NCI-H510A (cell line): Measurements from ENCODE around the gene SMPD3.

Source experiments
- DNase-seq: peaks from one replicate; lab custom pipeline; 2025; lab: John Stamatoyannopoulos, UW

SMPD3 gene

GRCh38 chr16:68404736-68405345, 43.5 kb downstream of the SMPD3 start:
- no peak for DNase-seq

DNA sequence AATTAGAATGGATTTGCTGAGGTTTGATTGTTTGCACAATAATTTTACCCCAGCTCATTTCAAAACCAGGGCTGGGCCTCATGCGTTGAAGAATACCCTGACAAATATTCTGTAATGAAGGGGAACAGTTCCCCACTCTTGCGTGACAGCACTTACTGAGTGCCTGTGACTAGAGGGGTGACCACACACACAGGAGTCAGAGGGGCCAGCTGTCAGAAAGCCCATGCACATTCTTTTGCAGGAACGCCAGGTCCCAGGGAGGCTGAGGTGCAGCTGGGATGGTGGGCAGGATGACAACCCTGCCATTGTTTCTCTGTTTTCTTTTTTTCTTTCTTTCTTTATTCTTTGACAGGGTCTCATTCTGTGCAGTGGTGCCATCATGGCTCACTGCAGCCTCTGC, 44.6 kb downstream of the SMPD3 start:
- no peak for DNase-seq

DNA sequence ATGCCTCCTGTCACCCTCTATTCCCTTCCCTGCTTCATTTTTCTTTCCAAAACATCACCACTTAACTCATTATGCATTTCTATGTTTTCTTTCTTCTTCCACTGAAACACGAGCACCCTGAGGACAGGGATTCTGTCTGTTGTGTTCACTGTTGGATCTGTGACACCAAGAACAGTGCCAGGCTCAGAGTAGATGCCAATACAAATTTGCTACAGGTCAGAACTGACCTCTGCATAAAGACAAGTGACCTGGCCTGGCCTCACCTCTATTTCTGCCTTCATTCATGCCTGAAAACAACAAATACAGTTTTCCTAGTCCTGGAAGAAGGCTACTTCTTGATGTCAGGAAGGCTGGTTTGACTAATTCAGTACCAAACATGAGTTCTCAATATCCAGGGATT, 45.1 kb downstream of the SMPD3 start:
- DNase-seq, result no peak

GRCh38 chr16:68402748-68403040, 45.6 kb downstream of the SMPD3 start:
- DNase-seq, result no peak

DNA sequence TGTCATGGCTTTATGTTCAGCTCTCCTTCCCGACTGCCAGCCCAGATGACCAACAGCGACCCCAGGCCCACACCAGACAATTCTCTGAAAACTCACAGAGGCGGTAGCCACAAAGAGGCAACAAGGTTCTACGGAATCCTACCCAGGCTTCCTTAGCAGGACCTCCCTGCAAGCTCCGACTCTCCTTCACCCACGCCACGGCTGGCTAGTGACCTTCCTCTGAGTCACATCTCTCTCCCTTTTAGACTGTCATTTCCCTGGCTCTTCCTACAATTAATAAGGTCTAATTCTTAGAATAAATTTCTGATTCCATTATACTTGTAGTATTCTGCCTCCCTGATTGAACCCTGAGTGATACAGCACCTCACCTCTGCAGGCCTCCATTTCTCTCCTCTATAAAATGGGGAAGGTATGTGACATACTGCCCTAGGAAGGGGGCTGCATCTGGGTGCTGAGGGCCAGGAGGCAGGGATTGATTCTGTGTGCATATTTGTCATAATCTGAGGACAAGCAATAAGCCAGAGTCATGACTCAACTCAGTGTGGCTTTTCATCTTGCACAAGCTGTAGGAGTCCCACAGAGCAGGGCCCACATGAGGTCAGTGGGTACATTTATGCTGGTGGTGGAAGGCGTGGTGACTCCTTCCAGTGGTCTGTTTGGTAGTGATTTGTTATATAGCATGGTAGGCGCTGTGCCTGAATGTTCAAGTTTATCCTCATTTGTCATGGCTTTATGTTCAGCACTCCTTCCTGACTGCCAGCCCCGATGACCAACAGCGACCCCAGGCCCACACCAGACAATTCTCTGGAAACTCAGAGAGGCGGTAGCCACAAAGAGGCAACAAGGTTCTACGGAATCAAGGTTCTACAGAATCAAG, 46.2 kb downstream of the SMPD3 start:
- no peak for DNase-seq

GRCh38 chr16:68400924-68401460, 47.3 kb downstream of the SMPD3 start:
- no peak for DNase-seq

GRCh38 chr16:68400083-68400923, 48.0 kb downstream of the SMPD3 start:
- DNase-seq, result no peak

GRCh38 chr16:68399456-68399855, 48.9 kb downstream of the SMPD3 start:
- no peak for DNase-seq

DNA sequence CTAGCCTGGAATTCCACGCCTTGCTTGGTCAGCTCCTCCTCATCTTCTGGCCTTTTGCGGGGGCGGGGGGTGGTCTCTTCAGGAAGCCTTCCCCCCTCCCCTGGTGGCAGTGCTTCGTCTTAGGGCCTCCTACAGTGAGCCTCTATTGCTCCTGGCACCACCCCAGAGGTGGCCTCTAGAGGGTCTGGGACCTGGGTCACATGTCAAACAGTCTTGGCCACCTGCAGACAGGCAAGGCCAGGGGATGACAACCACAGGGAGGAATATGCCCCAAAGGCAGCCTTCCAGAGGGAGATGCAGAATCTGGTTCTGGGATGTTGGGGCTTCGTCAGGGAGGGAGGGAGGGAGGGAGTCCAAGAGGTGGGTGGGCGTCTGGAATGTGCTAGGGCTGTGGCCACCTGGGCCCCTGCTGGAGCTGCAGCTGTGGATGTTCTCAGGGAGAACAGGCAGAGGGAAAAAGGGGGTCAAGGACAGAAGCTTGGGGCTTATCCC, 50.6 kb downstream of the SMPD3 start:
- DNase-seq, result no peak

- no peak for DNase-seq
Observed at GRCh38 chr16:68396481-68396880, 51.8 kb downstream of the SMPD3 start.

DNA sequence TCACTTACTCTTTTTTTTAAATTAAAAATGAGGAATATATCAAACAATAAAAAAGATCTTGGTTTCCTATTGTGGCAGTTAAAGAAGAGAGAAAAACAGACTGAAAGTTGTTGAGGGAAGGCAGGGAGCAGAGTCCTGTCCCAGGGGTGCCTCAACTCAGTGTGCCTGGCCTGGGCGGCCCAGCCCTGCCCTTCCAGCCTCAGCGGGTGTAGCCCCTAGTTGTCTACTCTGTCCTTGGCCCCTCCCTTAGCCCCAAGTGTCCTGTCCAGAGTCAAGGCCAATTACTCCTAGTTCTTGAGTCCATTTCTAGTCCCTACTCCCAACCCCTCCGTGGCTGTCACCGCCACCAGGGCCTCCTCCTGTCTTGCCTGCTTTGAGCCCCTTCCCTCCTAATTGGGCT, 52.5 kb downstream of the SMPD3 start:
- DNase-seq, result no peak

- no peak for DNase-seq
Observed at GRCh38 chr16:68395167-68395786, 53.0 kb downstream of the SMPD3 start.

GRCh38 chr16:68393333-68393732, 55.0 kb downstream of the SMPD3 start:
- DNase-seq, result no peak

DNA sequence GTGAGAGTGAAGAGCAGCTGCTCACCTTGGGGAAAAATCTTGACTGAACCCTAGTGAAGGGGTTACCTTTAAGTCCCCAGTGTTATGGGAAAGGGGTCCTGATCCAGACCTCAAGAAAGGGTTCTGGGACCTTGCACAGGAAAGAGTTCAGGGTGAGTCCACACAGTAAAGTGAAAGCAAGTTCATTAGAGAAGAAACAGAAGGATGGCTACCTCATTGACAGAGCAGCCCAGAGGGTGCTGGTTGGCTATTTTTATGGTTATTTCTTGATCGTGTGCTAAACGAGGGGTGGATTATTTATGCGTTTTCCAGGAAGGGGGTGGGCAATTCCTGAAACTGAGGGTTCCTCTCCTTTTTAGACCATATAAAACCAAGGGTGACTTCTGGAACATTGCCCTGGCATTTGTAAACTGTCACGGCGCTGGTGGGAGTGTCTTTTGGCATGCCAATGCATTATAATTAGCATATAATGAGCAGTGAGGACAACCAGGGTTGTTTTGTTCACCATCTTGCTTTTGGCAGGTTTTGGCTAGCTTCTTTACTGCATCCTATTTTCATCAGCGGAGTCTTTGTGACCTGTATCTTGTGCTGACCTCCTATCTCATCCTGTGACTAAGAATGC, 58.4 kb downstream of the SMPD3 start:
- DNase-seq, result no peak

- no peak for DNase-seq
Observed at GRCh38 chr16:68389006-68389405, 59.3 kb downstream of the SMPD3 start.

- no peak for DNase-seq
Observed at GRCh38 chr16:68388124-68388523, 60.2 kb downstream of the SMPD3 start.

- no peak for DNase-seq
Observed at GRCh38 chr16:68387301-68387700, 61.0 kb downstream of the SMPD3 start.

DNA sequence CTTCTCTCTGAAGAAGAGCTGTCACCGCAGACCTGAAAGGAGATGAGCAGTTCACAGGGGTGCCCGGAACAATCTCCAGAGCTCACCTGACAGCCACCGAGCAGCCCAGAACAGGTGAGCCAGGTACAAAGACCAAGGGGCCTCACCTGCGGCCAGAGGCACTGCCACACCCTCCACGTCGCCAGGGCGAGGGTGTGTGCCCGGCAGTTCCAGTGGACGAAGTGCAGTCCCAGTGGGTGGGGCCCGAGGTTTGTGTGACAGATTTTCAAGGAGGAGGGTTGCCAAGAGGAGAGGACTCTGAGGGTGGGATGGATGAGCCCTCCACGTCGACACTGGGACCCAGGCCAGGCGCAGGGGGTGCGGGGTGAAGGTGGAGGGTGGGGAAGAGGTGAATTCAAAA, 61.7 kb downstream of the SMPD3 start:
- DNase-seq, result no peak

GRCh38 chr16:68385371-68385770, 62.9 kb downstream of the SMPD3 start:
- no peak for DNase-seq

- DNase-seq, result no peak
Observed at GRCh38 chr16:68384288-68385161, 63.8 kb downstream of the SMPD3 start.

- no peak for DNase-seq
Observed at GRCh38 chr16:68383858-68384257, 64.5 kb downstream of the SMPD3 start.
